HepG2 (cell line): ENCODE results near the gene CD7. TPM values are rescaled to one million over a fixed set of nuclear protein-coding genes. Genes with fewer than 3 reads are reported as not detected.

Experiments used
- CERS6 ChIP-seq: sonication (generic); formaldehyde crosslinking; IDR thresholded peaks from 2 replicates; pipeline ENCODE4 v1.5.0; 2020; ENCODE audit warnings: missing genetic modification reagents
- IKZF1 ChIP-seq: fragments of 450-650 bp; IDR thresholded peaks from 2 replicates; pipeline ENCODE4 v1.7.1; 2016
- KLF15 ChIP-seq: sonication (generic); formaldehyde crosslinking; IDR thresholded peaks from 2 replicates; pipeline ENCODE4 v1.8.1; 2023; ENCODE audit warnings: borderline replicate concordance, mild to moderate bottlenecking, inconsistent platforms, missing genetic modification reagents, mixed read lengths
- NFYB ChIP-seq: sonication (generic); formaldehyde crosslinking; IDR thresholded peaks from 2 replicates; pipeline ENCODE4 v1.4.0; 2020; ENCODE audit warnings: missing genetic modification reagents
- PAXIP1 ChIP-seq: sonication (generic); formaldehyde crosslinking; conservative IDR thresholded peaks from 2 replicates; pipeline ENCODE4 v1.4.0; 2020; ENCODE audit warnings: mild to moderate bottlenecking, missing genetic modification reagents, moderate library complexity
- RAD51 ChIP-seq: fragments of 450-650 bp; IDR thresholded peaks from 2 replicates; pipeline ENCODE4 v1.6.1; 2016; ENCODE audit warnings: borderline replicate concordance
- SALL2 ChIP-seq: sonication (generic); formaldehyde crosslinking; IDR thresholded peaks from 2 replicates; pipeline ENCODE4 v1.8.1; 2023; ENCODE audit warnings: mild to moderate bottlenecking, missing genetic modification reagents, inconsistent platforms
- SKIL ChIP-seq: sonication (generic); formaldehyde crosslinking; IDR thresholded peaks from 2 replicates; pipeline ENCODE4 v1.8.0; 2022; ENCODE audit warnings: missing genetic modification reagents, mild to moderate bottlenecking, moderate library complexity, borderline replicate concordance
- SP2 ChIP-seq: sonication (generic); formaldehyde crosslinking; IDR thresholded peaks from 2 replicates; pipeline ENCODE4 v1.5.1; 2020; ENCODE audit warnings: mild to moderate bottlenecking, missing genetic modification reagents
- TBL1XR1 ChIP-seq: fragments of 150-350 bp; IDR thresholded peaks from 2 replicates; pipeline ENCODE4 v1.6.1; 2014; ENCODE audit warnings: borderline replicate concordance, low read length; ENCODE audit not compliant: partially characterized antibody
- ZFP37 ChIP-seq: sonication (generic); formaldehyde crosslinking; IDR thresholded peaks from 2 replicates; pipeline ENCODE4 v1.4.0; 2020; ENCODE audit warnings: missing genetic modification reagents, borderline replicate concordance
- ZNF121 ChIP-seq: sonication (generic); formaldehyde crosslinking; IDR thresholded peaks from 2 replicates; pipeline ENCODE4 v1.5.0; 2020; ENCODE audit warnings: mild to moderate bottlenecking, missing genetic modification reagents
- ZNF234 ChIP-seq: sonication (generic); formaldehyde crosslinking; conservative IDR thresholded peaks from 2 replicates; pipeline ENCODE4 v1.5.1; 2020; ENCODE audit warnings: mild to moderate bottlenecking, missing genetic modification reagents
- ZNF414 ChIP-seq: sonication (generic); formaldehyde crosslinking; IDR thresholded peaks from 2 replicates; pipeline ENCODE4 v1.5.0; 2020; ENCODE audit warnings: missing genetic modification reagents
- ZNF547 ChIP-seq: sonication (generic); formaldehyde crosslinking; IDR thresholded peaks from 2 replicates; pipeline ENCODE4 v1.5.1; 2020; ENCODE audit warnings: mild to moderate bottlenecking, missing genetic modification reagents
- ZNF597 ChIP-seq: sonication (generic); formaldehyde crosslinking; IDR thresholded peaks from 2 replicates; pipeline ENCODE4 v1.5.0; 2020; ENCODE audit warnings: missing genetic modification reagents
- ZNF619 ChIP-seq: sonication (generic); formaldehyde crosslinking; IDR thresholded peaks from 2 replicates; pipeline ENCODE4 v1.4.0; 2020; ENCODE audit warnings: mild to moderate bottlenecking, missing genetic modification reagents
- ZNF660 ChIP-seq: sonication (generic); formaldehyde crosslinking; IDR thresholded peaks from 2 replicates; pipeline ENCODE4 v1.5.1; 2020; ENCODE audit warnings: mild to moderate bottlenecking, low read depth, missing genetic modification reagents, borderline replicate concordance
- ZNF746 ChIP-seq: sonication (generic); formaldehyde crosslinking; IDR thresholded peaks from 2 replicates; pipeline ENCODE4 v1.8.0; 2022; ENCODE audit warnings: mild to moderate bottlenecking, missing genetic modification reagents
- ZSCAN21 ChIP-seq: sonication (generic); formaldehyde crosslinking; IDR thresholded peaks from 2 replicates; pipeline ENCODE4 v1.8.0; 2022; ENCODE audit warnings: mild to moderate bottlenecking, missing genetic modification reagents, moderate library complexity, borderline replicate concordance
- polyA plus RNA-seq, 8 experiments: library from polyadenylated mRNA; depleted of rRNA in 3 of 8; stranded (reverse) in 7 of 8; unstranded in 1 of 8; fragments of >200 nt; fragmentation: Illumina TruSeq in 4 of 8; extraction: Trizol in 4 of 8; gene quantifications; 2 replicates each; pipeline versions ENCODE4 v1.2.1 to v1.2.3, GENCODE V29; 2011 to 2016; ENCODE audit warnings: low read depth in 4 of 8, missing spikeins in 1 of 8, mixed read lengths in 1 of 8; ENCODE audit not compliant: insufficient read depth in 1 of 8
- total RNA-seq, 5 experiments: library from RNA; depleted of rRNA; stranded (reverse); fragments of >200 nt; fragmentation: Illumina TruSeq; extraction: Trizol; gene quantifications; 2 replicates each; pipeline ENCODE4 v1.2.3, GENCODE V29; 2016; ENCODE audit warnings: low read depth in 1 of 5

CD7 gene
- total and polyA plus RNA-seq, 2 of the 13 experiments (the other 11 are each of a cell fraction or from before 2014, with no cell fraction given): 67.6 to 76.4 TPM

GRCh38 chr17:82346342-82347300, 29.2 kb upstream of the CD7 start (continued):
- TF ChIP-seq CERS6 (no peak), IKZF1 (no peak), ZNF746 (CRISPR knock-in tag) (peak; percentile 98), ZNF414 (no peak; the same call in 1 of the 2 replicates), PAXIP1 (CRISPR knock-in tag) (peak; percentile 99), SALL2 (CRISPR knock-in tag) (peak; percentile 87), ZNF234 (CRISPR knock-in tag) (peak; percentile 94), TBL1XR1 (no peak), ZNF597 (no peak), RAD51 (peak; percentile 97), ZNF619 (CRISPR knock-in tag) (no peak), ZFP37 (peak; percentile 88; the same call in 1 of the 2 replicates), ZNF660 (CRISPR knock-in tag) (no peak), ZSCAN21 (CRISPR knock-in tag) (peak; percentile 70; the same call in 1 of the 2 replicates), SKIL (CRISPR knock-in tag) (peak; percentile 96), ZNF121 (peak; percentile 62; the same call in 1 of the 2 replicates), KLF15 (no peak), NFYB (CRISPR knock-in tag) (no peak), ZNF547 (peak; percentile 74; the same call in 1 of the 2 replicates), SP2 (CRISPR knock-in tag) (no peak)
